Inflammatory macrophage treated with lipopolysaccharide for 1 hour (primary cell): ENCODE results near the gene ZNF836.
"Not testable (repeated sequence)": the region's sequence is repeated elsewhere in the genome, so short reads cannot be mapped to it uniquely, and the experiment has no call there.

Source experiments
- DNase-seq, 2 donors: peaks; one replicate each; pipeline ENCODE4 v3.0.0-alpha.2; 2020 to 2022

Gene ZNF836

GRCh38 chr19:52171321-52172169 is at the start of gene ZNF836:
Gene ZNF836, minus strand, starts transcription at chr19:52171621. Its CDS starts 3,549 bp downstream, at chr19:52168072.
- DNase-seq, result peak; percentile 61 to 75

- no peak for DNase-seq
Measured at GRCh38 chr19:52221031-52221430, 49.6 kb upstream of the ZNF836 start.

GRCh38 chr19:52219611-52220010 is 48.2 kb upstream of the ZNF836 start:
- DNase-seq, result no peak

- no peak for DNase-seq
Measured at GRCh38 chr19:52217576-52217975, 46.2 kb upstream of the ZNF836 start.

GRCh38 chr19:52216401-52216800 is 45.0 kb upstream of the ZNF836 start:
- DNase-seq, result no peak

- no peak for DNase-seq
Measured at GRCh38 chr19:52214241-52214640, 42.8 kb upstream of the ZNF836 start.

- DNase-seq, result no peak
Measured at GRCh38 chr19:52212572-52213255, 41.3 kb upstream of the ZNF836 start.

- DNase-seq, result no peak
Measured at GRCh38 chr19:52211926-52212571, 40.6 kb upstream of the ZNF836 start.

- no peak for DNase-seq
Measured at GRCh38 chr19:52211203-52211602, 39.8 kb upstream of the ZNF836 start.

GRCh38 chr19:52206481-52206880 is 35.1 kb upstream of the ZNF836 start:
- DNase-seq, result no peak

GRCh38 chr19:52200755-52201391 is 29.5 kb upstream of the ZNF836 start:
- not testable (repeated sequence) for DNase-seq

GRCh38 chr19:52200044-52200443 is 28.6 kb upstream of the ZNF836 start:
- DNase-seq, result peak; percentile 32 to 84

- DNase-seq, result no peak
Measured at GRCh38 chr19:52198678-52199077, 27.3 kb upstream of the ZNF836 start.

GRCh38 chr19:52197964-52198363 is 26.5 kb upstream of the ZNF836 start:
- no peak for DNase-seq

- no peak for DNase-seq
Measured at GRCh38 chr19:52196256-52196967, 25.0 kb upstream of the ZNF836 start.

GRCh38 chr19:52191951-52192350 is 20.5 kb upstream of the ZNF836 start:
- no peak for DNase-seq

GRCh38 chr19:52191389-52191788 is 20.0 kb upstream of the ZNF836 start:
- no peak for DNase-seq

GRCh38 chr19:52190487-52191293 is 19.3 kb upstream of the ZNF836 start:
- peak in 1 of 2 donors; percentile 10 for DNase-seq

GRCh38 chr19:52189735-52190486 is 18.5 kb upstream of the ZNF836 start, which contains the start of gene PPP2R1A:
Gene PPP2R1A, plus strand, starts transcription at chr19:52190052. Its CDS starts 45 bp downstream, at chr19:52190097.
- peak; percentile 100 for DNase-seq
